OCI-LY1 (cell line): ENCODE measurements around the gene TAS1R3.

Experiments used
- H2AFZ ChIP-seq: fragments of 200-600 bp; sonication (generic), shearing (Covaris generic); 2 replicates; pipeline ENCODE4 v1.6.0; 2014; ENCODE audit warnings: antibody characterized with exemption, mild to moderate bottlenecking, low read length
- H3F3A ChIP-seq: fragments of 200-600 bp; sonication (generic), shearing (Covaris generic); 2 replicates; pipeline ENCODE4 v1.6.0; 2014; ENCODE audit warnings: mild to moderate bottlenecking, antibody characterized with exemption, low read length, moderate library complexity; ENCODE audit not compliant: insufficient read depth
- H3K27ac ChIP-seq: fragments of 200-600 bp; sonication (generic); 2 replicates; pipeline ENCODE4 v1.5.1; 2014; ENCODE audit warnings: low read length, mixed run types, mild to moderate bottlenecking, low read depth; ENCODE audit not compliant: poor library complexity, severe bottlenecking
- H3K27me3 ChIP-seq: fragments of 200-600 bp; sonication (generic); 2 replicates; pipeline ENCODE4 v1.6.0; 2014; ENCODE audit warnings: antibody characterized with exemption, mild to moderate bottlenecking, low read length, moderate library complexity; ENCODE audit not compliant: insufficient read depth
- H3K36me3 ChIP-seq: fragments of 200-600 bp; sonication (generic); 2 replicates; pipeline ENCODE4 v1.6.1; 2014; ENCODE audit warnings: mild to moderate bottlenecking, antibody characterized with exemption, low read length, moderate library complexity, mixed read lengths; ENCODE audit not compliant: insufficient read depth
- H3K4me1 ChIP-seq: fragments of 200-600 bp; sonication (generic); 2 replicates; pipeline ENCODE4 v1.5.1; 2014; ENCODE audit warnings: mild to moderate bottlenecking, low read length, moderate library complexity; ENCODE audit not compliant: insufficient read depth, severe bottlenecking
- H3K4me2 ChIP-seq: fragments of 200-600 bp; sonication (generic), shearing (Covaris generic); 2 replicates; pipeline ENCODE4 v1.6.1; 2014; ENCODE audit warnings: low read length
- H3K4me3 ChIP-seq: fragments of 200-600 bp; sonication (generic); 2 replicates; pipeline ENCODE4 v1.5.1; 2014; ENCODE audit warnings: low read length, low read depth, mild to moderate bottlenecking, mixed read lengths; ENCODE audit not compliant: poor library complexity, severe bottlenecking
- H3K79me2 ChIP-seq: fragments of 200-600 bp; shearing (Covaris generic); 2 replicates; pipeline ENCODE4 v1.6.1; 2016; ENCODE audit warnings: mixed run types, low read length, mixed read lengths; ENCODE audit not compliant: insufficient read depth
- H3K9ac ChIP-seq: fragments of 200-600 bp; sonication (generic), shearing (Covaris generic); 2 replicates; pipeline ENCODE4 v1.6.1; 2014; ENCODE audit warnings: mild to moderate bottlenecking, low read length, mixed read lengths
- H3K9me2 ChIP-seq: fragments of 200-600 bp; sonication (generic), shearing (Covaris generic); 2 replicates; pipeline ENCODE4 v1.6.1; 2014; ENCODE audit warnings: low read depth, mild to moderate bottlenecking, low read length, mixed read lengths
- H3K9me3 ChIP-seq: fragments of 200-600 bp; shearing (Covaris generic); 2 replicates; pipeline ENCODE4 v1.6.1; 2014; ENCODE audit warnings: low read length, mixed read lengths
- H4K20me1 ChIP-seq: fragments of 200-600 bp; sonication (generic), shearing (Covaris generic); 2 replicates; pipeline ENCODE4 v1.6.0; 2016; ENCODE audit warnings: mild to moderate bottlenecking, low read length; ENCODE audit not compliant: insufficient read depth
- EZH2 ChIP-seq: fragments of 200-600 bp; sonication (generic), shearing (Covaris generic); IDR thresholded peaks from 2 replicates; pipeline ENCODE4 v1.8.0; 2017; ENCODE audit warnings: borderline replicate concordance, mixed run types, mild to moderate bottlenecking, antibody characterized with exemption, low read length, moderate library complexity, mixed read lengths
- TF ChIP-seq, protein P1 (sequence below): fragments of 200-600 bp; sonication (generic), shearing (Covaris generic); IDR thresholded peaks from 2 replicates; pipeline ENCODE4 v1.5.1; 2017; ENCODE audit warnings: mild to moderate bottlenecking, antibody characterized with exemption, low read length, moderate library complexity, mixed read lengths

TAS1R3 gene

DNA sequence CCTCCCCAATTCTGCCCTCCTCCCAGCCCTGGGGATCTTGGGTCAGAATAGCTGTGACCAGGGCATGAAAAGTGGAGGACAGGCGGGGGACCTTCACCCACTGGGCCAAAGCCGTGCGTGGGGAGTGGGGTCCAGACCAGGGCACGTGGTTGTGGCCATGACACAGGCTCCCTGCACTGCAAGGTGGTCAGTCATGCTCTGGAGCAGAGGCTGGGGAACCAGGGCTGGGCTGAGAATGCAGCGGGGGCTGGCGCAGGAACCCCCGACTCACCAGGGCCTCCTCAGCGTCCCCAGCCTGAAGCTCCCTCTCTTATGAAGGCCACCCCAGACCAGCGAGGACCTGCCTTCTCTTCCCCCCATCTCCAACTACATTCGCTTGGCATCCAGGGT is 15.4 kb downstream of the TAS1R3 start:
- Histone ChIP-seq H3K9me3 (no peaks in the 10 kb centered on the region), H2AFZ (no peak overlapping the region), H3K4me1 (peaks cover 14% of the 10 kb centered on the region), H3K27ac (no peak overlapping the region), H3F3A (no peaks in the 10 kb centered on the region), H3K79me2 (no peaks in the 10 kb centered on the region), H3K4me3 (no peak overlapping the region), H3K9ac (no peak overlapping the region), H4K20me1 (peaks cover 2% of the 10 kb centered on the region; the same call in 1 of the 2 replicates), H3K27me3 (no peaks in the 10 kb centered on the region; the same call in 1 of the 2 replicates), H3K36me3 (no peaks in the 10 kb centered on the region; the same call in 1 of the 2 replicates), H3K9me2 (no peaks in the 10 kb centered on the region), H3K4me2 (no peak overlapping the region)
- TF ChIP-seq EZH2 = no peak
- TF ChIP-seq, protein P1, sequence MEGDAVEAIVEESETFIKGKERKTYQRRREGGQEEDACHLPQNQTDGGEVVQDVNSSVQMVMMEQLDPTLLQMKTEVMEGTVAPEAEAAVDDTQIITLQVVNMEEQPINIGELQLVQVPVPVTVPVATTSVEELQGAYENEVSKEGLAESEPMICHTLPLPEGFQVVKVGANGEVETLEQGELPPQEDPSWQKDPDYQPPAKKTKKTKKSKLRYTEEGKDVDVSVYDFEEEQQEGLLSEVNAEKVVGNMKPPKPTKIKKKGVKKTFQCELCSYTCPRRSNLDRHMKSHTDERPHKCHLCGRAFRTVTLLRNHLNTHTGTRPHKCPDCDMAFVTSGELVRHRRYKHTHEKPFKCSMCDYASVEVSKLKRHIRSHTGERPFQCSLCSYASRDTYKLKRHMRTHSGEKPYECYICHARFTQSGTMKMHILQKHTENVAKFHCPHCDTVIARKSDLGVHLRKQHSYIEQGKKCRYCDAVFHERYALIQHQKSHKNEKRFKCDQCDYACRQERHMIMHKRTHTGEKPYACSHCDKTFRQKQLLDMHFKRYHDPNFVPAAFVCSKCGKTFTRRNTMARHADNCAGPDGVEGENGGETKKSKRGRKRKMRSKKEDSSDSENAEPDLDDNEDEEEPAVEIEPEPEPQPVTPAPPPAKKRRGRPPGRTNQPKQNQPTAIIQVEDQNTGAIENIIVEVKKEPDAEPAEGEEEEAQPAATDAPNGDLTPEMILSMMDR = no peak

DNA sequence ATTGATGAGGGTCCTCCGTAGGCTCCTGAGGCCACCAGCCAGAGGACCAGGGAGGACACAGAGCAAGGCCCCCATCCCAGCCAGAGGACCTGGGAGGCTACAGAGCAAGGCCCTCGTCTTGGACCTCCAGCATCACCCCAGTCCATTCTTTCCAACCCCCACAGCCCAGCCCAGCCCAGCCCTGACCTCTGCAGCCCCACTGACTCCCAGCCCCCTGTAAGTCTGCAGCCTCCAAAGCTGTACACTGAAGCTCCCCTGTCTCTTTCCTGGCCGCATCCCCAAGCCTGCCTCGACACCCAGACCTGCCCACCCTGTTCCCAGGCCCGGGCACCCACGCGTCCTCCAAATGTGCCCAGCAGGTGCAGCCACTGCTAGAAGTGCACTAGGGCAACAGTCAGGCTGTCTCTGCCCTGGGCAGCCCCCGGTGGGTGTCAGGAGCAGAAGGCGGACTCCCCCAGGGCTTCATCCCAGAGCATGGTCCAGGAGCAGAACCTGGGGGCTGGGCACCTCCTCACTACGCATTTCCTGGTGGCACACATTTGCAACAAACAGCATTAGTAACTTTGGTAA is 16.0 kb downstream of the TAS1R3 start:
- TF ChIP-seq, protein P1 = no peak
- no peak for TF ChIP-seq EZH2
- H3K4me3 ChIP-seq = peak overlapping the region; percentile 68

DNA sequence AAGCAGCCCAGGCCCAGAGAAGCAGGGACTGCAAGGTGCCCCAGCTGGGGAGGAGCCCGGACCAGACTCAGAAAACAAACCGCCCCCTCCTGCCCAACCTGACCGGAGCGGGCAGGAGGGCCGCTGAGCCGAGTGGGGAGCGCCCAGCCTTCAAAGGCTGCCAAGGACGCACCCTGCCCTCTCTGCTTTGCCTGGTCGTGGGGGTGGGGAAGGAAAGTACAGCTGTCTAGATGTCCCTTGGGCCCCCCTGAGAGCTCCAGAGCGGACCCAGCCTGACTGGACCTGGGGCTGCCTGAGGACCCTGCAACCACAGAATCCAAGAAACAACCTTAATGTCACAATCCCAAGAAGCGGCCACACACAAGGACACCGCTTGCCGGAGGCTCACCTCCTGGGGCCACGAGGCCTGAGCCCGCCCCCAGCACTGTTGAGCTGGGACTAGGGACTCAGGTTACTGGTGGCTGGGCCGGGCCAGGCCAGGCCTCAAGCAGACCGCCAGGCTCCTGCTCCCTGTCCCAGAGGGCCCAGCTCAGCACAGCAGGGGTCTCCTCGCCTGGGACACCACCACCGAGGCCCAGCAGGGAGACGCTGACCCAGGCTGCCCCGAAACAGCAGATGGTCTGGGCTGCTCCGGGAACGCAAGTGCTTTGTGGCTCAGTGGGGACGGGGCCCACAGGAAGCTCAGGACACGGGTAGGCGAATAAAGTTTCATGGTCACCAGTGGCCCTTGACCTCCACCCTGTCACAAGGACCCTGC is 16.8 kb downstream of the TAS1R3 start:
- no peak for TF ChIP-seq EZH2
- TF ChIP-seq, protein P1 = no peak
- H3F3A ChIP-seq = no peaks in the 10 kb centered on the region; the same call in 1 of the 2 replicates
- no peaks in the 10 kb centered on the region for H3K36me3 ChIP-seq
- H3K9me3 ChIP-seq = no peaks in the 10 kb centered on the region
- H3K27me3 ChIP-seq = peaks cover 6% of the 10 kb centered on the region; the same call in 1 of the 2 replicates
- no peak overlapping the region for H2AFZ ChIP-seq
- peaks cover 14% of the 10 kb centered on the region for H3K4me1 ChIP-seq
- H3K27ac ChIP-seq = no peak overlapping the region
- peak overlapping the region; percentile 82 for H3K4me2 ChIP-seq
- H3K79me2 ChIP-seq = no peaks in the 10 kb centered on the region
- peak overlapping the region; percentile 61; the same call in 1 of the 2 replicates for H3K9ac ChIP-seq
- no peaks in the 10 kb centered on the region for H3K9me2 ChIP-seq
- H3K4me3 ChIP-seq = peak overlapping the region; percentile 68
- peaks cover 2% of the 10 kb centered on the region; the same call in 1 of the 2 replicates for H4K20me1 ChIP-seq

More for the DNA sequence above, 16.0 kb downstream of the TAS1R3 start:
- Histone ChIP-seq H3K9me2 (no peaks in the 10 kb centered on the region), H3K27ac (no peak overlapping the region), H3F3A (no peaks in the 10 kb centered on the region), H3K4me1 (peaks cover 14% of the 10 kb centered on the region), H3K36me3 (no peaks in the 10 kb centered on the region), H2AFZ (no peak overlapping the region), H3K9me3 (no peaks in the 10 kb centered on the region), H4K20me1 (peaks cover 2% of the 10 kb centered on the region; the same call in 1 of the 2 replicates), H3K4me2 (peak overlapping the region; percentile 82; the same call in 1 of the 2 replicates), H3K27me3 (no peaks in the 10 kb centered on the region; the same call in 1 of the 2 replicates), H3K9ac (no peak overlapping the region), H3K79me2 (no peaks in the 10 kb centered on the region)
